Liver (tissue), 3 donors: Measurements from ENCODE around the gene RAB35.

Source experiments
- CTCF ChIP-seq: fragments of 150-350 bp; IDR thresholded peaks from 2 replicates; pipeline ENCODE4 v1.5.1; 2017; ENCODE audit warnings: improper control_type of control experiment, low read depth, low read length; ENCODE audit not compliant: missing input control
- EGR1 ChIP-seq, 2 donors: IDR thresholded peaks; 2 replicates each; pipeline ENCODE4 v1.6.1; 2016 to 2018; ENCODE audit warnings: antibody characterized with exemption in 2 of 2, low read depth in 2 of 2
- GABPA ChIP-seq, 2 donors: IDR thresholded peaks in 1 of 2; conservative IDR thresholded peaks in 1 of 2; 2 replicates each; pipeline ENCODE4 v1.6.1; 2016; ENCODE audit warnings: antibody characterized with exemption in 2 of 2, mild to moderate bottlenecking in 1 of 2, moderate library complexity in 1 of 2
- JUND ChIP-seq, 2 donors: IDR thresholded peaks; 2 replicates each; pipeline ENCODE4 v1.6.1; 2016; ENCODE audit warnings: antibody characterized with exemption in 2 of 2
- MAX ChIP-seq: IDR thresholded peaks from 2 replicates; pipeline ENCODE4 v1.6.1; 2016; ENCODE audit warnings: antibody characterized with exemption
- RAD21 ChIP-seq, 2 donors: IDR thresholded peaks; 2 replicates each; pipeline ENCODE4 v1.6.1; 2016; ENCODE audit warnings: antibody characterized with exemption in 2 of 2, mild to moderate bottlenecking in 2 of 2
- REST ChIP-seq: IDR thresholded peaks from 2 replicates; pipeline ENCODE4 v1.6.1; 2016; ENCODE audit warnings: antibody characterized with exemption, mild to moderate bottlenecking
- RXRA ChIP-seq, 2 donors: IDR thresholded peaks; 2 replicates each; pipeline ENCODE4 v1.6.1; 2017 to 2018; ENCODE audit warnings: antibody characterized with exemption in 2 of 2, mild to moderate bottlenecking in 1 of 2
- SP1 ChIP-seq: IDR thresholded peaks from 2 replicates; pipeline ENCODE4 v1.6.1; 2018; ENCODE audit warnings: antibody characterized with exemption, mild to moderate bottlenecking
- TAF1 ChIP-seq: conservative IDR thresholded peaks from 2 replicates; pipeline ENCODE4 v1.6.1; 2016; ENCODE audit warnings: antibody characterized with exemption, mild to moderate bottlenecking
- YY1 ChIP-seq: IDR thresholded peaks from 2 replicates; pipeline ENCODE4 v1.6.1; 2016; ENCODE audit warnings: antibody characterized with exemption, mild to moderate bottlenecking
- donor health status: healthy.
- donor health status: healthy.

- TF ChIP-seq CTCF, result no peak
- no peak for TF ChIP-seq REST
- TF ChIP-seq YY1, result no peak
- no peak for TF ChIP-seq EGR1 (IDR thresholded peaks at IDR 0.05; ENCODE audit: low read depth in 2 of 2)
- TF ChIP-seq TAF1, result no peak
- no peak for TF ChIP-seq MAX
- no peak for TF ChIP-seq RXRA (IDR thresholded peaks at IDR 0.05)
- TF ChIP-seq GABPA (IDR thresholded peaks at IDR 0.05 in 1 of 2, conservative IDR thresholded peaks at IDR 0.05 in 1 of 2), result no peak
- no peak for TF ChIP-seq SP1
- TF ChIP-seq RAD21 (IDR thresholded peaks at IDR 0.05), result no peak
- TF ChIP-seq JUND (IDR thresholded peaks at IDR 0.05), result no peak
Observed at GRCh38 chr12:120100630-120101029, 15.9 kb downstream of the RAB35 start.
